Ovary (tissue), 1 donor: ENCODE measurements around the gene CABLES1.

Experiments used
- EP300 ChIP-seq: sonication (generic); formaldehyde crosslinking; IDR thresholded peaks from one replicate; pipeline ENCODE4 v1.6.1; 2017; ENCODE audit warnings: antibody characterized with exemption
- POLR2A ChIP-seq: fragments of 450-650 bp; IDR thresholded peaks from one replicate; pipeline ENCODE4 v1.6.1; 2017; ENCODE audit warnings: antibody characterized with exemption, mild to moderate bottlenecking, moderate library complexity

DNA sequence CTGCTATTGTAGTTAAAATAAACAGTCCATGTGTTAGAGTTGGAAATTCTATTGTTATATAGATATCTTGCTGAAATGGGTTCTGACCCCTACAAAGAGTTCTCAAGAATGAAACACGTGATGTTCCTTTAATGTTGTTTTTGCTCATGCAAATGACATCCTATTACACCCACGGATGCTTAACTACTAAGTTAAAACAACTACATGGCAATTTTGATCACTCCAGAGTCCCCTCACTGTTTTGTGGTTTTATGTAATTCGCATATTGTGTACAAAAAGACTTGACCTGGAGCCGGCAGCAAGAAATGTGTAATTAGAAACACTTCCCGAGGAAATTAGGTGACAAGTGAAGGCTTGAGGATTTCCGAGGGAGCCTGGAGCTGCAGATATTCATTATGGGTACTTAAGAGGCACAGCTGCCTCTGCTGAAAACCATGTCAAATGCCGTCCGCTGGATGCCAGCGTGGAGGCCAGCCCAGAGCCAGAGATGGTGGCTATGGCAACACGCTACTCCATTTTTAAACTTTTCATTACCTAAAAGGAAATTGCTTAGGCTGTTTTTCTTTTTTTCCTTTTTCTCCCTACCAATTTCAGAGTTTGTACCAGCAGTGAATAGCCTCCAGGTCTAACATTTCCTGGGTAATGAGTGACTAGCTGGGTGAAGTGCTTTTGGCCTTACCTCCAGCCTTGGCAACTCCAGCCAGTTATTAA, 21.0 kb upstream of the CABLES1 start:
- TF ChIP-seq POLR2A (no peak), EP300 (no peak)
